Measurements from ENCODE around the gene CROCC.
"Not testable (repeated sequence)": the region's sequence is repeated elsewhere in the genome, so short reads cannot be mapped to it uniquely, and the experiment has no call there.

The CROCC gene

GRCh38 chr1:16918936-16919665, 2.6 kb upstream of the CROCC start:
- DNase-seq: not testable (repeated sequence)

- DNase-seq: no peak
Measured at GRCh38 chr1:16920951-16921350, 780 bp upstream of the CROCC start.

- no peak for DNase-seq
Measured at GRCh38 chr1:16922466-16922865, 735 bp downstream of the CROCC start.

GRCh38 chr1:16922885-16923431, 1.2 kb downstream of the CROCC start:
- DNase-seq: no peak

GRCh38 chr1:16924216-16924918, 2.6 kb downstream of the CROCC start:
- DNase-seq: no peak

- DNase-seq: no peak
Measured at GRCh38 chr1:16924919-16925477, 3.3 kb downstream of the CROCC start.

- DNase-seq: no peak
Measured at GRCh38 chr1:16925635-16926490, 4.1 kb downstream of the CROCC start.

- peak; percentile 84 for DNase-seq
Measured at GRCh38 chr1:16926491-16927073, 4.9 kb downstream of the CROCC start.

- DNase-seq: no peak
Measured at GRCh38 chr1:16927256-16927655, 5.5 kb downstream of the CROCC start.

GRCh38 chr1:16927711-16928485, 6.2 kb downstream of the CROCC start:
- DNase-seq: no peak

- not testable (repeated sequence) for DNase-seq
Measured at GRCh38 chr1:16929146-16930041, 7.7 kb downstream of the CROCC start.

GRCh38 chr1:16931206-16931934, 9.6 kb downstream of the CROCC start:
- DNase-seq: not testable (repeated sequence)

- not testable (repeated sequence) for DNase-seq
Measured at GRCh38 chr1:16933945-16934344, 12.2 kb downstream of the CROCC start.

- not testable (repeated sequence) for DNase-seq
Measured at GRCh38 chr1:16936580-16936979, 14.8 kb downstream of the CROCC start.

GRCh38 chr1:16938351-16939321, 16.9 kb downstream of the CROCC start:
- DNase-seq: no peak

- not testable (repeated sequence) for DNase-seq
Measured at GRCh38 chr1:16939386-16940180, 17.9 kb downstream of the CROCC start.

GRCh38 chr1:16944038-16944437, 22.3 kb downstream of the CROCC start:
- DNase-seq: no peak

GRCh38 chr1:16945512-16945911, 23.8 kb downstream of the CROCC start:
- DNase-seq: not testable (repeated sequence)
